ENCODE results near the gene ADPRHL1.
"Not testable (repeated sequence)": the region's sequence is repeated elsewhere in the genome, so short reads cannot be mapped to it uniquely, and the experiment has no call there.

Gene ADPRHL1

DNA sequence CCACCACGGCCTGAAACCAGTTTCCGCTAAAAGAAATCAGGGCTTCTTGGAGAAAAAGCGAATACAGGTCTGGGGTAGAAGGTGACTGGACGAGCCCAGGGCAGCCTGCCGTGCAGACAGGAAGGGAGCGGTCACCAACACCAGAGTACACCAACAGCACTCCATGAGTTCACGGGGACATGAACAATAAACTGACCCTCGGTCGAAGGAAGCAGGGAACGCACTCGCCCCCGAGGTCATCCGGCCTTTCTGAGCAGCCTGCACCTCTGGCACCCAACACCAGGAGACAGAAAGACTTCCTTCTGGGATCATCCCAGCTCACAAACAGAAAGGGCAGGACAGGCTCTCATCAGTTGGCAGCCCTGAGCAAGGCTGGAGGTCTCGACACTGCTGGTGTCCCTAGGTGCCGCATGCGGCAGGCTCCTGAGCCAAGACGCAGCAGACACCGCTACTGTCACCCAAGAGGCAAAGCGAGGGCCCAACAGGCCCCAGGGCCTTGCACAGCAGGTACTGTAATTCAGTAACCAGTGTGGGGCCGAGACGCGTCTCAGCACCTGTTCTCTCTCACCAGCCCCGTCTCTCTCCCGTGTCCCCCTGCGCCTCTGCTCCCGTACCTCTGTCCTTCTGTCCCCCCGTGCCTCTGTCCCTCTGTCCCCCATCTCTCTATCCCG lies 19.2 kb upstream of the ADPRHL1 start:
- no peak overlapping the region for H3K4me2 ChIP-seq
- no peaks in the 10 kb centered on the region for H3K27me3 ChIP-seq (ENCODE audit: insufficient read depth, low read depth)
- no peak overlapping the region for H3K9ac ChIP-seq
- H3K4me1 ChIP-seq (ENCODE audit: low read depth, poor library complexity, severe bottlenecking), result no peaks in the 10 kb centered on the region
- H3K27ac ChIP-seq, result no peak overlapping the region
- H3K79me2 ChIP-seq (ENCODE audit: insufficient read depth, low read depth), result no peaks in the 10 kb centered on the region
- no peaks in the 10 kb centered on the region for H3K36me3 ChIP-seq (ENCODE audit: insufficient read depth)
- H4K20me1 ChIP-seq (ENCODE audit: insufficient read depth), result no peaks in the 10 kb centered on the region
- TF ChIP-seq, protein P1, sequence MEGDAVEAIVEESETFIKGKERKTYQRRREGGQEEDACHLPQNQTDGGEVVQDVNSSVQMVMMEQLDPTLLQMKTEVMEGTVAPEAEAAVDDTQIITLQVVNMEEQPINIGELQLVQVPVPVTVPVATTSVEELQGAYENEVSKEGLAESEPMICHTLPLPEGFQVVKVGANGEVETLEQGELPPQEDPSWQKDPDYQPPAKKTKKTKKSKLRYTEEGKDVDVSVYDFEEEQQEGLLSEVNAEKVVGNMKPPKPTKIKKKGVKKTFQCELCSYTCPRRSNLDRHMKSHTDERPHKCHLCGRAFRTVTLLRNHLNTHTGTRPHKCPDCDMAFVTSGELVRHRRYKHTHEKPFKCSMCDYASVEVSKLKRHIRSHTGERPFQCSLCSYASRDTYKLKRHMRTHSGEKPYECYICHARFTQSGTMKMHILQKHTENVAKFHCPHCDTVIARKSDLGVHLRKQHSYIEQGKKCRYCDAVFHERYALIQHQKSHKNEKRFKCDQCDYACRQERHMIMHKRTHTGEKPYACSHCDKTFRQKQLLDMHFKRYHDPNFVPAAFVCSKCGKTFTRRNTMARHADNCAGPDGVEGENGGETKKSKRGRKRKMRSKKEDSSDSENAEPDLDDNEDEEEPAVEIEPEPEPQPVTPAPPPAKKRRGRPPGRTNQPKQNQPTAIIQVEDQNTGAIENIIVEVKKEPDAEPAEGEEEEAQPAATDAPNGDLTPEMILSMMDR (conservative IDR thresholded peaks at IDR 0.05; ENCODE audit: low read depth, low read length), result no peak
- no peak overlapping the region for H2AFZ ChIP-seq (ENCODE audit: low read depth)
- no peak overlapping the region for H3K4me3 ChIP-seq (IDR thresholded peaks at IDR 0.05; ENCODE audit: insufficient read depth, low read depth, low read length)

- Histone ChIP-seq H3K36me3 (ENCODE audit: insufficient read depth) (no peaks in the 10 kb centered on the region), H4K20me1 (ENCODE audit: insufficient read depth) (no peaks in the 10 kb centered on the region), H3K27ac (no peak overlapping the region), H3K4me3 (IDR thresholded peaks at IDR 0.05; ENCODE audit: insufficient read depth, low read depth, low read length) (no peak overlapping the region), H3K4me1 (ENCODE audit: low read depth, poor library complexity, severe bottlenecking) (no peaks in the 10 kb centered on the region), H3K9ac (no peak overlapping the region), H3K4me2 (no peak overlapping the region), H3K79me2 (ENCODE audit: insufficient read depth, low read depth) (no peaks in the 10 kb centered on the region), H2AFZ (ENCODE audit: low read depth) (no peak overlapping the region), H3K27me3 (ENCODE audit: insufficient read depth, low read depth) (no peaks in the 10 kb centered on the region)
- TF ChIP-seq, protein P1 (conservative IDR thresholded peaks at IDR 0.05; ENCODE audit: low read depth, low read length), result no peak
These were observed 18.6 kb upstream of the ADPRHL1 start for GRCh38 chr13:113471844-113472243.

DNA sequence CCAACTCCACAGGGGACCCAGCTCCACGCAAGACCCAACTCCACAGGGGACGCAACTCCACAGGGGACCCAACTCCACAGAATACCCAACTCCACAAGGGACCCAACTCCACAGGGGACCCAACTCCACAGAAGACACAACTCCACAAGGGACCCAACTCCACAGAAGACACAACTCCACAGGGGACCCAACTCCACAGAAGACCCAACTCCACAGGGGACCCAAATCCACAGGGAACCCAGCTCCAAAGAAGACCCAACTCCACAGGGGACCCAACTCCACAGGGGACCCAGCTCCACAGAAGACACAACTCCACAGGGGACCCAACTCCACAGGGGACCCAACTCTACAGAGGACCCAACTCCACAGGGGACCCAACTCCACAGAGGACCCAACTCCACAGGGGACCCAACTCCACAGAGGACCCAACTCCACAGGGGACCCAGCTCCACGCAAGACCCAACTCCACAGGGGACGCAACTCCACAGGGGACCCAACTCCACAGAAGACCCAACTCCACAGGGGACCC lies 17.4 kb upstream of the ADPRHL1 start:
- H3K4me2 ChIP-seq; H3K79me2 ChIP-seq (ENCODE audit: insufficient read depth, low read depth): not testable (repeated sequence)

DNA sequence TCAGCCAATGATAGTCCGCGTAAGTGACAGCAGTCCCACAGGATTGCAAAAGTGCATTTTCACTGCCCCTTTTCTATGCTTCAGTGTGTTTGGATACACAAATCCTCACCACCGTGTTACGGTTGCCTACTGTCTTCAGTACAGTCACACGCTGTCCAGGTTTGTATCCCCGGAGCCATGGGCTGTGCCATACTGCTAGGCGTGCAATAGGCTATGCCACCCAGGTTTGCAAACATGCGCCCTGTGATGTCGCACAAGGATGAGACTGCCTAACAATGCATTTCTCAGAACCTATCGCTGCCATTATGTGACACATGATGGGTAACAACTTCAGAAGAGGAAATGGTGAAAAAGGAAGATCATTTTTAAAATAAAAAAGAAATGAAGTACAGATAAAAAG lies 16.8 kb upstream of the ADPRHL1 start:
- Histone ChIP-seq H3K4me2 (no peak overlapping the region), H4K20me1 (ENCODE audit: insufficient read depth) (no peaks in the 10 kb centered on the region), H3K4me3 (IDR thresholded peaks at IDR 0.05; ENCODE audit: insufficient read depth, low read depth, low read length) (no peak overlapping the region), H3K9ac (no peak overlapping the region), H2AFZ (ENCODE audit: low read depth) (no peak overlapping the region), H3K27me3 (ENCODE audit: insufficient read depth, low read depth) (no peaks in the 10 kb centered on the region), H3K79me2 (ENCODE audit: insufficient read depth, low read depth) (no peaks in the 10 kb centered on the region), H3K27ac (no peak overlapping the region), H3K36me3 (ENCODE audit: insufficient read depth) (no peaks in the 10 kb centered on the region), H3K4me1 (ENCODE audit: low read depth, poor library complexity, severe bottlenecking) (no peaks in the 10 kb centered on the region)
- TF ChIP-seq, protein P1 (conservative IDR thresholded peaks at IDR 0.05; ENCODE audit: low read depth, low read length), result no peak

More for the DNA sequence above, 17.4 kb upstream of the ADPRHL1 start:
- H4K20me1 ChIP-seq (ENCODE audit: insufficient read depth); H3K4me3 ChIP-seq (IDR thresholded peaks at IDR 0.05; ENCODE audit: insufficient read depth, low read depth, low read length); H3K9ac ChIP-seq; H3K27me3 ChIP-seq (ENCODE audit: insufficient read depth, low read depth); H3K27ac ChIP-seq; H3K4me1 ChIP-seq (ENCODE audit: low read depth, poor library complexity, severe bottlenecking); H3K36me3 ChIP-seq (ENCODE audit: insufficient read depth); H2AFZ ChIP-seq (ENCODE audit: low read depth): not testable (repeated sequence)

DNA sequence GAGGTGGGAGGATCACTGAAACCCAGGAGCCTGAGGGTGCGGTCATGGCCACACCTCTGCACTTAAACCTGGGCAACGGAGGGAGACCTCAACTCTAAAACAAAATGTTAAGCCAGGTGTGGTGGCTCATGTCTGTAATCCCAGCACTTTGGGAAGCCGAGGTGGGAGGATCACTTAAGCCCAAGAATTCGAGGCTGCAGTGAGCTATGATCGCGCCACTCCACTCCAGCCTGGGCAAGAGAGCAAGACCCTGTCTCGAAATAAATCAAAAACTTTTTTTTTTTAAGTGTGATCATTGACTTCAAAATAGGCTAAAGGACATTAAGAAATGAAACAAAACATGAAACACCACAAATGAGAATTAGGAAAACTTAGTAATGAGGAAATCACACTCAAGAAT lies 16.3 kb upstream of the ADPRHL1 start:
- Histone ChIP-seq H3K9ac (no peak overlapping the region), H4K20me1 (ENCODE audit: insufficient read depth) (no peaks in the 10 kb centered on the region), H3K4me1 (ENCODE audit: low read depth, poor library complexity, severe bottlenecking) (no peaks in the 10 kb centered on the region), H2AFZ (ENCODE audit: low read depth) (no peak overlapping the region), H3K27ac (no peak overlapping the region), H3K27me3 (ENCODE audit: insufficient read depth, low read depth) (no peaks in the 10 kb centered on the region), H3K36me3 (ENCODE audit: insufficient read depth) (no peaks in the 10 kb centered on the region), H3K4me3 (IDR thresholded peaks at IDR 0.05; ENCODE audit: insufficient read depth, low read depth, low read length) (no peak overlapping the region), H3K79me2 (ENCODE audit: insufficient read depth, low read depth) (no peaks in the 10 kb centered on the region), H3K4me2 (no peak overlapping the region)
- TF ChIP-seq, protein P1 (conservative IDR thresholded peaks at IDR 0.05; ENCODE audit: low read depth, low read length), result no peak

Measured in KMS-11 (cell line).